ENCODE measurements around the gene CDH23.

The CDH23 gene

DNA sequence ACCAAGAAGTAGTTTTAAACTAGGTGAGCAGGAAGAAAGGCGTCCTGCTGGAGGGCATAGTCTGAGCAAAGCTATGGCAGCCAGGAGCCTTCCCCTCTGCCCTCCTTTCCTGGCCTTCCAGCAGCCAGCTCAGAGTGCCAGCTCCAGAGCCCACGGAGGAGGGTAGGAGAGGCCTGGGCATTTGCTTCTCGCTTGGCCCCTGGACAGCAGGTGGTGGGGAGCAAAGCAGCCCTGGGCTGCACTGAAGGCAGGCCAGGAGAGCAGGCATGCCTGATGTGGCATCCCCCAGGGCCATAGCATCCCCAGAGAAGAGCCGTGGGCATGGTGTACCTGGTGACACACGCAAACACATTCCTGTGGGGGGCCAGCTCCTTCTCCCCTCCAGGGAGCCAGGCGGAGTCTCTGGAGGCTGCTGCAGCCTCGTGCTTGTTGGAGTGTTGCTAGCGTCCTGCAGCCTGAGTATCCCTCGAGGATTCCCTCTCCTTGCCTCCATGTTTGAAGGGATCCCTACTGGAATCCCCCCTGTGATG, 43.9 kb downstream of the CDH23 start:
- no peak for DNase-seq (ENCODE audit: low spot score)

DNA sequence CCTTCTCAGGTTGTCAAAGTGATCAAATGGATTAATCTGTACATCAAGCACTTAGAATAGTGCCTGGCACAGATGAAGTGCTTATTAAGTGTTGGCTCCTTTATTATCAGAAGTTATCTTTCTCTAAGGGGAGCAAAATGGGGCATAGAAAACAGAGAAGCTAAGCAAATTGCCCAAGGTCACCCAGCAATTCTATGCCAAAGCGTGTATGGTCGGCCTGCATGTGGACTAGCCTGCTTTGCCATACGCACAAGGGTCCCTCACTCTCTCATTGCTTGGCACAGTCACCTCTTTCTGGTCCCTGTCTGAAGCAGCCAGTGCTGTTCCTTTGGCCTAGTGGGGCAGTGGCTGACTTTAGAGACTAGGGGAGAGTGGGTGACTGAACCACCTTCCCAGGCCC, 45.3 kb downstream of the CDH23 start:
- no peak for DNase-seq (ENCODE audit: low spot score)

DNA sequence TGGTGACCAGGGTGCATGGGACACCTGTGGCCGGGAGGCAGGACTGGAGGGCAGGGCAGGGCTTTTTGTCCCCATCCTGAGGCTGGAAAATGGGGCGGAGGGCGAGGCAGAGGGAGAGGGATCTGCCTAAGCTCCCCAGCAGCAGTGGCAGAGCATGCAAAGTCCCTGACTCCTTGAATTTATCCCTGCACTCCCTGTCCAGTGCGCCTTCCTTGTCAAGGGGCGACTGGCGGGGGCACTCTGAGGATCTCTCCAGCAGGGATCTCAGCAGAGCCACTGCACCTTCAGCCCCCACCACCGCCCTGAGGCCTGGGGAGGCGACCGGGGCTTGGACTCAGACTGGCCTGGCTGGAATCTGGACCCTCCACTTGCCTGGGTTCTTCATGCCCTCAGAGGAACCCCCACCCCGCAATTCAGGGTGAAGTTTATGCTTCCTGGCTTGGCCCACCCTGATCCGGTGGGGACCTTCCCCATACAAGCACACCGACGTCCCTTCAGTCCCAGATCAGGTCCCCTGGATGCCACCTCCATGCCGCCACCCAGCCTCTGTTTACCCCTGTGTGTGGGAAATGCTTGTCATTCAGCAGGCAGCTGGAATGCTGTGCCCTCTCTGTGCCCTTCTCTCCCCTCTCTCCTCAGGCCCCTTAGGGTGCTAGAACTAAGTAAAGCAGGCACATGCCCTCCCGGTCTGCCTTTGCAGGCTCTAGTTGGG, 46.3 kb downstream of the CDH23 start:
- no peak for DNase-seq (ENCODE audit: low spot score)

DNA sequence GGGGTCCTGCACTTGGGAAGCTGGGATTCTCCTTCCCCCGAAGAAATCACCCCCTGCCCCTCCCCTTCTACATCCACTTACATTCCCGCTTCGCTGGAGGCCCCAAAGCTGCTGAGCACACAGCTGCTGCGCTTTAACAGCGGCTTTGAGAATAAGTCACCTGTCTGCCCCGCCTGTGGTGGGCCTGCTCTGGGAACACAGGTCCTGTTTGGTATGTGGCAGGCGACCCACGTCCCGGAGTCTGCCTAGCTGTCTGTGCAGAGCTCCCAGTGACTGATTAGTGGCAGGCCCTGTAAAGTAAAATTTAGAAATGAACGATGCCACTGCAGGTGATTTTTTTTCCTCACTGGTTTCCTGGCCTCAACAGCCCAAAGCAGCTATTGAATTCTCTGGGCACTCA, 47.0 kb downstream of the CDH23 start:
- DNase-seq (ENCODE audit: low spot score) = no peak

DNA sequence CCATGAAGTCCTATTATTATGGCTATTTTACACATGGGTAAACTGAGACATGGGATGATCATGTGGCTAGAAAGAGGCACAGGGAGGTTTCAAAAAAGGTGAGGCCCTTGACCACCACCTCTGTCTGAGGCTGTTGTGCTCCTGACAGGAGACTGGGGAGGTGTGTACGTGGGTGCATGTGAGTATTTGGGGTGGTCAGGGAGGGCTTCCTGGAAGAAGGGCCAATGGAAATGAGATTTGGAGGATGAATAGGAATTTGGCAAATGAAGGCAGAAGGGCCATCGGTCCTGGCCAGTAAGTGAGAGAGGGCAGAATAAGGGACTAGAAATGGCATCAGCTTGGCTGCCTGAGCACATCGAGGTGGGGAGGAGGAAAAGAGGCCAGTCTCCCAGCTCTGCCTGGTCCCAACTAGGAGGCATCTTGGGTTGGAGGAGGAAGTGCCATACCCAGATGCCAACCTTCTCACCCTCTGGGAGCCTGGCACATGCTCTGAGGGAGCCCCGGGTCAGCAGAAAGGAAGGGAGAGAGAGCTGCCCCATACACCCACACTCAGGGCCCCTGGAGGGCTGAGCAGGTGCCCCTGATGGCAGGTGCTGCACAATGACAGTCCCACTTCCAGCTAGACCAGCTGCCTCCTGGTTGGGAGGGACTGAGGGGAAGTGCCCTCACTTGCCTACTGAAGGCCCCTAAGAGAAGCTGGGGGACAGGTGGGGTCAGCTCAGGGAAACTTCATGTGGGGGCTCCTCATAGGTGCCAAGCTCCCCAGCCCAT, 47.7 kb downstream of the CDH23 start:
- DNase-seq (ENCODE audit: low spot score) = no peak

DNA sequence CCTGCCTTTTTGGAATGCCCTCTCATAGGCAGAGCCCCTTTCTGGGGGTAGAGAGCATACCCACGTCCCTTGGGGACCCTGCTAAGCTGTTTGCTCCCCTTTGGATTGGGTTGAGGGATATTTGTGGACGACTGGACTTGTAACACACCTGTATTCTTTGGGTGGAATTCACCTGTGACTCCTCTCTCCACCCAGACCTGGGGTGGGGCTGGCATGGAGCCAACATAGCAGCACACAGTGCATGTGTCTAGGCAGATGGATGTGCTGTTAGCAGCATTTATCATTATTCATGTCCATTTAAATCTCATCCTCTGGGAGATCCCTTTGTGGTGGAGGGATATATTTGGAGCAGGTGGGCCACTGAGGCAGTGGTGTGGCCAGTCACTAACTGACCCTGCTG, 51.0 kb downstream of the CDH23 start:
- DNase-seq (ENCODE audit: low spot score) = no peak

DNA sequence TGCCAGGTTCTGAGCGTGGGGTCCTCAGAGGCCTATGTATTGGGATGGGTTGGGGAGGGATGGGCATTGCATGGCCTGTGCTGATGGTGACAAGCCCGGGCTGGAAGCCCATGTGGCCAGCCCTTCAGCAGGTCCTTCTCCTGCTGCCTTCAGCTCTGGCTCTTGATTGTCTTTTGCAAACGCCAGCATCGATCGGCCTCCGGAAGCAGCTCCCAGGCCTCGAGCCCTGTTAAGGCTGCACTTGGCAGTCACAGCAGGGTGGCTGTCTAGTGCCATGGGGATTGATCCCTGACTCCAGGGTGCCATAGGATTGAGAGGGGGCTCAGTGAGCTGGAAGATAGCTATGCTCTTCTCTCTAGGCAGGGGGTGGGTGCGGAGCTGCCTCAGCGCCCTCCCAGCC, 51.4 kb downstream of the CDH23 start:
- DNase-seq (ENCODE audit: low spot score) = no peak

DNA sequence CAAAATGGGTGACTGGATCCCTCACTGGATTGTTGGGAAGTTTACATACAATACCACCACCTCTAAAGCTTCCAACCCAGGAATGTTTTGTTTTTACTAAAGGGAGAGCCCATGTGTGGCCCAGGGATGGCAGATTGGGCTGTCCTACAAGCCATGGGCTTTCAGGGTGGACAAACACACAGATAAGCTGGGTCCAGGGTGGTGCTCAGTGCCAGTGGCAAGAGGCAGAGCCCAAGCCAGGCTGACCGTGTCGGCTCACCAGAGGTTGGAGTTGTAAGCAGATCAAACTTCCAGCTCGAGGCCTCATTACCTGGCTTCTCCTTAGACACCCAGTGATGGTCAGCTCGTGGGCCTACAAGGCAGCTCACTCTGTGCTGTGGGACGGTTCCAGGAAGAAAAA, 52.3 kb downstream of the CDH23 start:
- DNase-seq (ENCODE audit: low spot score) = no peak

DNA sequence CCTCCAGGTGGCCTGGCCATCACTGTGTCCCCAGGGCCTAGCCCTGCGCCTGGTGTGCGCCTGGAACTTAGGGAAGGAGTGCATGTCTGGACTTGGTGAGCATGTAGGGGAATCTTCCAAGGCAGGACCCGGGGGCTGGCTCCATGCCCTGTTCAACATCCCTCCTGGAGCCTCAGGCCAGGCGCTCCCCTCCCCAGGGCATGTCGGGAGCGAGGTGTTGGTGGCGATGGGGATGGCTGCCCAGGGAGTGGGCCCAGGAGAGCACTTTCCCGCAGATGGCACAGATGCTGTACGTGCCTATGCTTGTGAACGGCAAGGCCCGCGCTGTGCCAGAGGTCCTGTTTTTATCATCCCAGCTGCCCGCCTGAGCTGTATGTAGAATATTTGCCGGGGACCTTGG, 55.0 kb downstream of the CDH23 start:
- no peak for DNase-seq (ENCODE audit: low spot score)

DNA sequence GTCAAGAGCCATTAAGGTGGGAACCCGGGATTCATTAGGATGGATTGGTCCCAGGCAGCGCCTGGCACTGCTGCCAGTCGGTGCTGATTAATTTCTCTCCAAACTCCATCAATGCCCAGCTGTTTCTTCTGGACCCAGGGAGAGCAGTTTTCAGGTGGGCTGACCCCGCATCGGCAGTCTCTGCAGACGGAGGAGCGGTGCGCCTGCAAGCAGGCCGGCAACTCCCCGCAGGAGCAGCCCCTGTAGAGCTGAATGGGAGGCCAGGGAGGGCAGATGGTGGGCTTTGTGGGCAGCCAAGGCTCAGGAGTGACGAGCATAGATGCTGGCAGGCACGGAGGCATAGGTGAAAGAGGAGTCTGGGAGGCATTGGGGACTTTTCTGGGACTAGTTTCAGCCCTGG, 56.5 kb downstream of the CDH23 start:
- DNase-seq (ENCODE audit: low spot score) = no peak

DNA sequence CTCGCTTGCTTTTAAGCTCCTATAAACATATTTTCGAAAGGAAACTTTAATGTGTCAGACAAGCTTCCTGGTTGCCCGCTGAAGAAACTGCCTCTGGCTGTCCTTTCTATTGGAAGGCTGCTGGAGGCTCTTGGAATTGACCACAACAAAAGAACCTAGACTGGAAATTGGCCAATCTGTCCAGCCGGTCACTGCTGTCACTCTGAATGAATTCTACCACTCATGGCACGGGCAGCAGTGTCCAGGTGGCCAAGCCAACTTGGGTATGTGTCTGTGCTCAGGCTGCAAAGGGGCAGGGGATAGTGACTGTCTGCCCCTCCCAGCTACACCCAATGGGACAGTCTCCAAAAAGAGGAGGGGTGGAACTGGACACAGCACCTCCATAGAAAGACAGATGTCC, 57.6 kb downstream of the CDH23 start:
- DNase-seq (ENCODE audit: low spot score) = no peak

DNA sequence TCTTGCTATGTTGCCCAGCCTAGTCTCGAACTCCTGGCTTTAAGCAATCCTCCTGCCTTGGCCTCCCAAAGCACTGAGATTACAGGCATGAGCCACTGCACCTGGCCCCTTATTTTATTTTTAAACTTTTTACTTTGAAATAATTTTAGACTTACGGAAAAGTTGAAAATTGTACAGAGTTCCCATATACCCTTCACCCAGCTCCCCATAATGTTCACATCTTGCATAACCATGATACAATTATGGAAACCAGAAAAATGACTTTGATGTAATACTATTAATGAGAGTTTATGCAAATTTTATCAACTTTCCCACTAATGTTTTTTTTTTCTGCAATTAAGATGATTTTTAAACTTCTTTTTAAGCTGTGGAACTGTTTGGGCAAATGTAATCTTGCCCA, 58.3 kb downstream of the CDH23 start:
- DNase-seq (ENCODE audit: low spot score) = no peak

DNA sequence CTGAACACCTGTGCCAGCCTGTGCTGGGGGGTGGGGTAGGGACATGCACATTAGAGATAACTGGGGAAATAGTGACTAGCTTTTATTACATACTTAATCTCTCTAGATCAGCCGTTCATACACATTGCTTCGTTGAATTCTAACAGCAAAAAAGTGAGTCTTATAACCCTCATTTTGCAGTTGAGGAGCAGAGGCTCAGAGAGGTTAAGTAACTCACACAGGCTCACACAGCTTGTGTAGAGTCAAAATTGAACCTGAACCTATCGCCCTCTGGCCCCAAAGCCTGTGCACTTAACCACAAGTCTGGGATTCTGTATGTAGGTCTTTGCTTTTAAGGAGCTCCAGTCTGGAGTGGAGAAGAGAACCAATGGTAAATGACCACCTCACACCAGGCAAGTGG, 59.9 kb downstream of the CDH23 start:
- DNase-seq (ENCODE audit: low spot score) = no peak

DNA sequence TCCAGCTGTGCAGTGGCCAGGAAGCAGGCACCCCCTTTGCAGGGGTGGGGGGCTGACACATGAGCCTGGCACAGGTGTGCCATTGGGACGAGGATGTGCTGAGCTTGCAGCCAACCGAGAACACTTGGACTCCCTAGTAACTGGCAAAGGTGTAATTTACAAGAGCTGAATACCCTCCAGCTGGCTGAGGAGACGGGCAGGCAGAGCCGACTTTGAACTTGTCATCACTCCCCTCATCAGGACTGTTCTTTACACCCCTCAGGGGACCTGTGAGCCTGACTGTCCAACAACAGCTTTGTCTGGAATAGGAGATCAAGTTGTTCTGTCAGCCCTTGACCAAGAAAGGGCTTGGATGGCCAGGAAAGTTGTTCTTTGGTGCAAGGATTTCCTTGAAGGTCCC, 61.2 kb downstream of the CDH23 start:
- DNase-seq (ENCODE audit: low spot score) = no peak

DNA sequence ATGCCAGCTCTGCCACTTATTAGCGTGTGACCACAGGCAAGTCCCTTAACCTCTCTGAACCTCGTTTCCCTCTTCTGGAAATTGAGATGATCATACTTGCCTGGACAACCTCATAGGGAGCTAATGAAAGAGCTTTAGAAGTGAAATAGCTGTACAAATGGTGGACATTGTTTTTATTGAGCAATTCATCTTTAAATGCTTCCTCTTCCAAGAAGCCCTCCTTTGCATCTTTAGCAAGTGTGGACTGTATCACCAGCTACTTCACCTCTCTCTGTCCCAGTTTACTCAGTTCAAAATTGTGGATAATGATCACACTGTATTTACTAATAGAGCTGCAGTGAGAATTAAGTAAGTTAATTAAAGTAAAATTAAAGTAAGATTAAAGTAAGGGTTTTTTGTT, 61.7 kb downstream of the CDH23 start:
- DNase-seq (ENCODE audit: low spot score) = no peak

DNA sequence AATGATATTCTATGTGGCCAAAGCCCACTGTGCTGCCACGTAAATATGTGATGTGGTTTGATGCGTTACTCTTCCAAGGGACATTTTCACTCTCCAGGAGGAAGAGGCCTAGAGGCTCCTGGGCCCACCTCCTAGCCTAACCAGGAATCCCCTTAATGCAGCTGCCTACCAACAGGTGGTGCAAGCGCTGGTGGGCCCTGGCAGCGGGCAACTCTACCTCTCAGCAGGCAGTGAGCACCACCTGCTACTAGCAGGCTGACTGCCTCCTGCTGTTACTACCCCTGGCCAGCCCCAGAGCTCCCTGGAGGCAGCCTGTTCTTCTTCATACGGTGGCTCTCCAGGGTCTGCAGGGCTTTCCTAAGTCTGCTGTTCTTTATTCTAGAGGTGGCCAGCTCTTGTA, 62.8 kb downstream of the CDH23 start:
- DNase-seq (ENCODE audit: low spot score) = no peak

DNA sequence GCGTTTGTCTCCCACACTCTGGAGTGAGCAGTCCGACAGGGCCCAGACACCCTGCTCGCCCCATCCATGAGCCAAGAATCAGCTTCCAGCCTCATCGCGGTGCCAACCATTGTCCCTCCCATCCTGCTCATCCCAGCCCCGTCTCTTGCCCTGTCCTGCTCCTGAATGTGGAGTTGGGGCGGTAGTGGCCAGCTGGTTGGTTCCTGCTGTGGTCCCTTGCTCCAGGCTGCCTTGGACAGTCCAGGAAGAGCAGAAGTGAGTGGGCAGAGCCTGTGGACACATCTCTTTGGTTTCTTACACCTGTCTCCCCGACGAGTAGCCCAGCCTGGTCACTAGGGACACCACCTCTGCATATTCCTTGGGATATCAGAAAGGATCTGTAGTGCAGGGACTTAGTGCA, 63.9 kb downstream of the CDH23 start:
- no peak for DNase-seq (ENCODE audit: low spot score)

DNA sequence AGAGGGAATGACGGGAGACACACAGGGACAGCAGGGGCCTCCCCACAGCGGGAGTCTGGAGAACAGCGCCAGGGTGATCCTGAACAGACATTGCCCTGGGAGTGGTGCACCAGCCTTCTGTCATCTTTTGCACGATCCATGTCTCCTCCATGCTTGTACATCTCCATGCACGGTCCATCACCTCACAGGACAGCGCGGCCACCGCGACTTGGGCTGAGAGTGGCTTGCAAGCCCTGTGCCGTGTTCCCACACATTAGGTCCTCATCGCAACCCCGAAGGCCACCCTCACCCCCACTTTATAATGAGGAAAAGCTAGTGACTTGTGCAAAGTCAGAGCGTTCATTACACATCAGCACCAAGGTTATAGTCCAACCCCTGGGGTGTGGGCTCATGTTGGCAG, 64.7 kb downstream of the CDH23 start:
- DNase-seq (ENCODE audit: low spot score) = no peak

DNA sequence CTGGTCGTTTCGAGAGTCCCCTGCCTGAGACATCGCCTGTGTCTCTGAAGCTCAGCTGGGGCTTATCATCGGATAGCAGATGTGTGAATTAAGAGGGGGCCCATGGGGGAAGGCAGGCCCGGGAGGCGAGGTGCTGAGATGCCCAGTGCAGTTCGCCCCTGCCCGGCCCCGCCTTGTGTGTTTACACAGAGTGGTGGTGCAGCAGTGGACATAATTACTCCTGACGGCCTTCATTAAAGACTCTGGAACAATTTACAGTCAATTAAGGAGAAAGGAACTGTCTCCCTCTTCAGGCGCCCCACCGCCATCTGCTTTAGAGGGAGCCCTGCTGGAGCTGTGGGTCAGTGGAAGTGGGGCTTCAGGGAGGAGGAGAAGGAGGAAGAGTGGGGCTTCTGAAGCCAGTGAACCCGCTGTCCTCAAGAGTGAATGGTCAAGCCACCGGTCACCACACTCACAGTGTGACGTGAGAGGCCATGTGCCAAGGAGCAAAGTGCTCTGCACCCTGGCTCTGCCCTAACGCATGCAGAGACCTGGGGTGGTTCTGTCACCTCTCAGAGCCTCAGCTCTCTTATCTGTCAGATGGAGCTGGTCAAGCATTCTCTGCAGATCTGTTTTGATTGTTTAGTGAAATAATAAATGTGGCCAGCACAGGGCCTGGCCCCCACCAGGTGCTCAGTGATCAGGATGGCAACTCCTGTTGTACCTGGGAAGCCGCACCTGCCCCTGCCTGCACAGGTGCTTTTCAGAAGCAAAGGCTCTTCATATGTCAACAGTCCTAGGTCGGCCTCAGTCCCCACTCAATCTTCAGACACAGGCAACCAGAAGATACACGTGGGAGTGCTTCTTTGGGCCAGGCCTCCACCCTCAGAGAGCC, 65.6 kb downstream of the CDH23 start:
- DNase-seq (ENCODE audit: low spot score) = no peak

DNA sequence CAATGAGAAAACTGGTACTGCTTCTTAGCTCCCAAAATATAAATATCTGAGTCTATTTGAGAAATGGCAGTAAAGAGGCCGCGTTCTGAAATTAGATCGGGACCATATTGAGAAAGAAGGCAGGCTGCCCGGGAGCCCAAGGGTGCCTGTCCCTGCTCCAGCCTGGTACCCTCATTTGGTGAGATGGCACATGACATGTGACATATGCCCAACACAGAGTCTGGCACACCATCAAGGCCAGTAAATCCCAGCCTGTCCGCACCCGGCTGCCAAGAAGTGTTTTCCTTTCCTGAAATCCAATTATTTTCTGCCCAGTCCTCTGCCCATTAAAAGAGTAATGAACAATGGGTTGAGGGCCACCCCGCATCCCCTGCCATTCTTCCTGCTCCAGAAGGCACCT, 66.4 kb downstream of the CDH23 start:
- DNase-seq (ENCODE audit: low spot score) = no peak

DNA sequence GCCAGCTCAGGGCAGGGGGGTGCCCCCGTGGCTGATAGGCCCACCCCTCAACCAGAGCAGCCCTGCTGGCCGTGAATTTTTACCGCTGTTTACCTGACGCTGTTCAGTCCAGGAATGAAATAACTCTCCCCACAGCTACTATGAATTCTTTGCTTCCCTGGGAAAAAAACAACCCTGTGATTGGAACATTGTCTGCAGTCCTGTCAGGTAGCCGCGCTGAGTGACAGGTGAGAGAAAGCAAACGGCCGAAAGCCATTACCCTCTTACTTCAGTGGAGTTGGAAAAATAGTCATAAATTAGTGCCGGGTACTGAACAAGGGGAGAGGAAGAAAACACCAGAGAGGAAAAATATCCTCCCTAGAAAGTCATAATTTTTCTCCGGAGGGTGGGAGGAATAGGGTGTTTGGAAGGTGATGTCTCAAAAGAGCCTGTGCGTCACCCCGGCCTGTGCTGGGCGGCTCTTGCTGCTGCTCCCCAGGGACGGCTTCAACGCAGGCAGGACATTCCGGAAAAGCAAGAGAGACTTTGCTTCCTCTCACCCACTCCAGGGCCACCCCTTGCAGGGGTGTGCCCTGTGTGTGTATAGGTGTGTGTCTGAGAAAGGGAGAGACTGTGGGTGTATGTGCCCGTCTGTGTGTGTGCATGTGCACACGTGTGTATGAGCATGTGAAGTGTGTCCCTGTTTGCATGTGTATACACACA, 69.0 kb downstream of the CDH23 start:
- DNase-seq (ENCODE audit: low spot score) = no peak

DNA sequence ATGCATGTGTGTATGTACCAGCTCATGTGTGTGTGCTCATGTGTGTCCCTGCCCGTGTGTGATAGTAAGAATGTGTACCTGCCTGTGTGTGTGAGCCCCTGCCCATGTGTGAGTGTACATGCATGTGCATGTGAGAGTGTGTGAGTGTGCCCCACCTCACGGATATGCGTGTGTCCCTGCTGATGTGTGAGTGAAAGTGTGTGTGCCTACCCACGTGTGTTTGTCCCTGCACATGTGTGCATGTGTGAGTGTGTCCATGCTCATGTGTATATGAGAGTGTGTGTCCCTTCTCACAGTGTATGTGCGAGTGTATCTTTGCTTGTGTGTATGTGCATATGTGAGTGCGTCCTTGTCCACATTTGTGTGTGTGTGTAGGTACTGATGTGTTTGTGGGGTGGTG, 69.6 kb downstream of the CDH23 start:
- no peak for DNase-seq (ENCODE audit: low spot score)

Data from CD4-positive, alpha-beta T cell treated with Interleukin-2 at 100 ng/mL for 4 hours (primary cell).